KMS-11 (cell line): ENCODE measurements around the gene KRT36.

ENCODE experiments used
- H2AFZ ChIP-seq: fragments of 200-600 bp; sonication (generic); 2 replicates; pipeline ENCODE4 v1.6.1; 2016; ENCODE audit warnings: antibody characterized with exemption, mixed run types, low read depth
- H3K27ac ChIP-seq: fragments of 200-600 bp; sonication (generic); 2 replicates; pipeline ENCODE4 v1.6.1; 2016; ENCODE audit warnings: mild to moderate bottlenecking, mixed run types
- H3K27me3 ChIP-seq: fragments of 200-600 bp; sonication (generic); 2 replicates; pipeline ENCODE4 v1.6.1; 2017; ENCODE audit warnings: mild to moderate bottlenecking, low read depth, mixed run types, moderate library complexity; ENCODE audit not compliant: insufficient read depth
- H3K36me3 ChIP-seq: fragments of 200-600 bp; sonication (generic); 2 replicates; pipeline ENCODE4 v1.6.1; 2017; ENCODE audit warnings: mild to moderate bottlenecking, mixed run types; ENCODE audit not compliant: insufficient read depth
- H3K4me1 ChIP-seq: fragments of 200-600 bp; sonication (generic); 2 replicates; pipeline ENCODE4 v1.6.1; 2016; ENCODE audit warnings: mild to moderate bottlenecking, low read depth, mixed run types; ENCODE audit not compliant: poor library complexity, severe bottlenecking
- H3K4me2 ChIP-seq: fragments of 200-600 bp; sonication (generic); 2 replicates; pipeline ENCODE4 v1.7.0; 2016; ENCODE audit warnings: mild to moderate bottlenecking, mixed run types
- H3K4me3 ChIP-seq: fragments of 200-600 bp; sonication (generic); IDR thresholded peaks from 2 replicates; pipeline ENCODE4 v1.6.1; 2017; ENCODE audit warnings: low read depth, low read length, mixed read lengths; ENCODE audit not compliant: insufficient read depth
- H3K79me2 ChIP-seq: fragments of 200-600 bp; sonication (generic); 2 replicates; pipeline ENCODE4 v1.6.1; 2016; ENCODE audit warnings: low read depth, mixed run types; ENCODE audit not compliant: insufficient read depth
- H3K9ac ChIP-seq: fragments of 200-600 bp; sonication (generic); 2 replicates; pipeline ENCODE4 v1.6.1; 2016; ENCODE audit warnings: mild to moderate bottlenecking, mixed run types
- H4K20me1 ChIP-seq: fragments of 200-600 bp; sonication (generic); 2 replicates; pipeline ENCODE4 v1.6.1; 2016; ENCODE audit warnings: mild to moderate bottlenecking, mixed run types; ENCODE audit not compliant: insufficient read depth
- TF ChIP-seq, protein P1 (sequence below): fragments of 200-600 bp; sonication (generic); conservative IDR thresholded peaks from 2 replicates; pipeline ENCODE4 v1.6.1; 2017; ENCODE audit warnings: low read depth, mild to moderate bottlenecking, antibody characterized with exemption, low read length, moderate library complexity, mixed read lengths

Gene KRT36

GRCh38 chr17:41446806-41447205 lies 42.9 kb downstream of the KRT36 start:
- Histone ChIP-seq H4K20me1 (no peaks in the 10 kb centered on the region), H3K27ac (no peak overlapping the region), H3K4me2 (no peak overlapping the region), H2AFZ (no peak overlapping the region), H3K27me3 (no peaks in the 10 kb centered on the region), H3K79me2 (no peaks in the 10 kb centered on the region), H3K36me3 (no peaks in the 10 kb centered on the region), H3K9ac (no peak overlapping the region), H3K4me1 (no peaks in the 10 kb centered on the region), H3K4me3 (no peak overlapping the region)
- TF ChIP-seq, protein P1, sequence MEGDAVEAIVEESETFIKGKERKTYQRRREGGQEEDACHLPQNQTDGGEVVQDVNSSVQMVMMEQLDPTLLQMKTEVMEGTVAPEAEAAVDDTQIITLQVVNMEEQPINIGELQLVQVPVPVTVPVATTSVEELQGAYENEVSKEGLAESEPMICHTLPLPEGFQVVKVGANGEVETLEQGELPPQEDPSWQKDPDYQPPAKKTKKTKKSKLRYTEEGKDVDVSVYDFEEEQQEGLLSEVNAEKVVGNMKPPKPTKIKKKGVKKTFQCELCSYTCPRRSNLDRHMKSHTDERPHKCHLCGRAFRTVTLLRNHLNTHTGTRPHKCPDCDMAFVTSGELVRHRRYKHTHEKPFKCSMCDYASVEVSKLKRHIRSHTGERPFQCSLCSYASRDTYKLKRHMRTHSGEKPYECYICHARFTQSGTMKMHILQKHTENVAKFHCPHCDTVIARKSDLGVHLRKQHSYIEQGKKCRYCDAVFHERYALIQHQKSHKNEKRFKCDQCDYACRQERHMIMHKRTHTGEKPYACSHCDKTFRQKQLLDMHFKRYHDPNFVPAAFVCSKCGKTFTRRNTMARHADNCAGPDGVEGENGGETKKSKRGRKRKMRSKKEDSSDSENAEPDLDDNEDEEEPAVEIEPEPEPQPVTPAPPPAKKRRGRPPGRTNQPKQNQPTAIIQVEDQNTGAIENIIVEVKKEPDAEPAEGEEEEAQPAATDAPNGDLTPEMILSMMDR = no peak

- Histone ChIP-seq H3K27me3 (no peaks in the 10 kb centered on the region), H4K20me1 (no peaks in the 10 kb centered on the region), H3K36me3 (no peaks in the 10 kb centered on the region), H3K9ac (no peak overlapping the region), H3K4me2 (no peak overlapping the region), H3K27ac (no peak overlapping the region), H3K4me1 (no peaks in the 10 kb centered on the region), H2AFZ (no peak overlapping the region), H3K79me2 (no peaks in the 10 kb centered on the region), H3K4me3 (no peak overlapping the region)
- TF ChIP-seq, protein P1 = no peak
These were observed 45.1 kb downstream of the KRT36 start for GRCh38 chr17:41444640-41445039.

GRCh38 chr17:41444186-41444585 lies 45.5 kb downstream of the KRT36 start:
- Histone ChIP-seq H2AFZ (no peak overlapping the region), H3K36me3 (no peaks in the 10 kb centered on the region), H3K27me3 (no peaks in the 10 kb centered on the region), H3K9ac (no peak overlapping the region), H3K79me2 (no peaks in the 10 kb centered on the region), H3K4me2 (no peak overlapping the region), H3K27ac (no peak overlapping the region), H3K4me3 (no peak overlapping the region), H4K20me1 (no peaks in the 10 kb centered on the region), H3K4me1 (no peaks in the 10 kb centered on the region)
- TF ChIP-seq, protein P1 = no peak

- no peak overlapping the region for H2AFZ ChIP-seq
- H3K36me3 ChIP-seq = no peaks in the 10 kb centered on the region
- H3K4me3 ChIP-seq = no peak overlapping the region
- H3K27ac ChIP-seq = no peak overlapping the region
- H3K4me2 ChIP-seq = no peak overlapping the region
- H3K9ac ChIP-seq = no peak overlapping the region
- no peaks in the 10 kb centered on the region for H3K27me3 ChIP-seq
- no peaks in the 10 kb centered on the region for H3K4me1 ChIP-seq
- no peaks in the 10 kb centered on the region for H3K79me2 ChIP-seq
- no peaks in the 10 kb centered on the region for H4K20me1 ChIP-seq
- TF ChIP-seq, protein P1 = no peak
These were observed 47.0 kb downstream of the KRT36 start for GRCh38 chr17:41442739-41443138.
